Ectodermal cell (in vitro differentiated cells): ENCODE results near the gene SLC22A12.
"Not testable (repeated sequence)": the region's sequence is repeated elsewhere in the genome, so short reads cannot be mapped to it uniquely, and the experiment has no call there.

ENCODE experiments used
- H3K27ac ChIP-seq: 2 replicates; pipeline ENCODE4 v1.7.0; 2013; ENCODE audit warnings: mild to moderate bottlenecking, low read depth, low read length; ENCODE audit not compliant: insufficient read depth, poor library complexity, severe bottlenecking
- H3K27me3 ChIP-seq: 2 replicates; pipeline ENCODE4 v1.7.0; 2013; ENCODE audit warnings: mild to moderate bottlenecking, low read length; ENCODE audit not compliant: insufficient read depth, control insufficient read depth, poor library complexity, severe bottlenecking
- H3K36me3 ChIP-seq: one replicate; pipeline ENCODE4 v1.7.0; 2013; ENCODE audit warnings: low read length; ENCODE audit not compliant: control insufficient read depth, insufficient read depth
- H3K4me1 ChIP-seq: one replicate; pipeline ENCODE4 v1.7.0; 2013; ENCODE audit warnings: low read length; ENCODE audit not compliant: control insufficient read depth, insufficient read depth
- H3K4me3 ChIP-seq: 2 replicates; pipeline ENCODE4 v1.7.0; 2013; ENCODE audit warnings: low read depth, low read length, control low read depth; ENCODE audit not compliant: insufficient read depth
- H3K9me3 ChIP-seq: 2 replicates; pipeline ENCODE4 v1.7.0; 2013; ENCODE audit warnings: mild to moderate bottlenecking, low read length, moderate library complexity; ENCODE audit not compliant: control insufficient read depth
- WGBS, 2 experiments: methylation state at CpG; one replicate each; pipeline ENCODE4 v1.1.7; 2013; ENCODE audit warnings: missing lambda C conversion rate in 2 of 2; 5-methylcytosine and 5-hydroxymethylcytosine counted together

The SLC22A12 gene

DNA sequence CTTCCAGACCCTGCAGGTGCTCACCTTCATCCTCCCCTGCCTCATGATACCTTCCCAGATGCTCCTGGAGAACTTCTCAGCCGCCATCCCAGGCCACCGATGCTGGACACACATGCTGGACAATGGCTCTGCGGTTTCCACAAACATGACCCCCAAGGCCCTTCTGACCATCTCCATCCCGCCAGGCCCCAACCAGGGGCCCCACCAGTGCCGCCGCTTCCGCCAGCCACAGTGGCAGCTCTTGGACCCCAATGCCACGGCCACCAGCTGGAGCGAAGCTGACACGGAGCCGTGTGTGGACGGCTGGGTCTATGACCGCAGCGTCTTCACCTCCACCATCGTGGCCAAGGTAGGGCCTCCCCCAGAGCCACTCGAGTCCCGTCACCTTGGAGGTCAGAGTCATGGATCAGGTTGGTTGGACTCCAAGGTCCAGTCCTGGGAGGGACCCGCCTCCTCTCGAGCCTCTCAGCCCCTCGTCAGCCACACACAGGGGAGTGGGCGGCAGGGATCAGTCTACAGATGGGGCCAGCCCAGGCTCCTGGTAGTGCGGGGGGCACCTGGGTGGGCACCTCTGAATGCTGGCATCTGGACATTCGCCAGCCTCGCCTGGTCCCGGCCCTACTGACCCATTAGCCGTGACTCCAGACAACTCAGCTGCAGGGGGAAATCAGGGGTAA is 34.8 kb upstream of the SLC22A12 start:
- 95% methylated on average over 26 of the region's 26 CpGs for WGBS, 2 experiments
- Histone ChIP-seq H3K36me3 (no peaks in the 10 kb centered on the region), H3K4me3 (no peak overlapping the region), H3K27me3 (no peaks in the 10 kb centered on the region), H3K9me3 (no peaks in the 10 kb centered on the region), H3K27ac (no peak overlapping the region), H3K4me1 (peaks cover 24% of the 10 kb centered on the region)

GRCh38 chr11:64556721-64557250 is 34.2 kb upstream of the SLC22A12 start:
- WGBS, 2 experiments: 96% methylated on average over 12 of the region's 12 CpGs
- no peaks in the 10 kb centered on the region for H3K36me3 ChIP-seq
- no peak overlapping the region for H3K4me3 ChIP-seq
- no peaks in the 10 kb centered on the region for H3K27me3 ChIP-seq
- H3K4me1 ChIP-seq: peaks cover 24% of the 10 kb centered on the region
- H3K27ac ChIP-seq: no peak overlapping the region
- no peaks in the 10 kb centered on the region for H3K9me3 ChIP-seq

DNA sequence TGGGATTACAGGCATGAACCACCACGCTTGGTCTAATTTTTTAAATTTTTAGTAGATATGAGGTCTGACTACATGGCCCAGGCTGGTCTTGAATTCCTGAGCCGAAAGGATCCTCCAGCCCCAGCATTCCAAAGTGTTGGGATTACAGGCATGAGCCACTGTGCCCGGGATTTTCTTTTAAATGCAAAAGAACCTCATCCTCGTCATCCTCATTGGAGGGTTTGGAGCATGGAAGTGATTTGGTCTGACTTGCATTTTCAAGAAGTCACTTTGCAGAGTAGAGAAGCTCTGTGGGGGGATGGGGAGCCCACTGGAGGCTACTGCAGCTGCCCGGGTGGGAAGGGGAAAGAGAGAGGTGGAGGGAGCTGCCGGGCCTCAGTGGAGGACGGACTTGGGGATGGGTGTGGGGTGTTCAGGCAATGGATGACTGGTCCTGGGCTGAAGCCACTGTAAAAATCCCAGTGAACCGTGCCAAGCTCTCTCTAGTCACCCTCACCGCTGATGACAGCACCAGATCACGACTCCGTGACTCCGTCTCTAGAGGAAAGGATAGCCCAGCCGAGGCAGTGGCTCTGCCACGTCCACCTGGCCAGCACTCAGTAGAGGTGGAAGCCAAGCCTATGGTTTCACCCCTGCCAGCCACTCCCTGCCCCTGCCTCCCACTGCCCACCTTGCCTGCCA is 32.8 kb upstream of the SLC22A12 start:
- WGBS, 2 experiments: 59 to 60% methylated on average over 14 of the region's 14 CpGs
- H3K4me3 ChIP-seq: no peak overlapping the region
- peaks cover 24% of the 10 kb centered on the region for H3K4me1 ChIP-seq
- H3K27ac ChIP-seq: no peak overlapping the region
- H3K36me3 ChIP-seq: no peaks in the 10 kb centered on the region
- no peaks in the 10 kb centered on the region for H3K9me3 ChIP-seq
- no peaks in the 10 kb centered on the region for H3K27me3 ChIP-seq

GRCh38 chr11:64558869-64559268 is 32.2 kb upstream of the SLC22A12 start:
- WGBS, 2 experiments: 85 to 87% methylated on average over 9 of the region's 9 CpGs
- Histone ChIP-seq H3K36me3 (no peaks in the 10 kb centered on the region), H3K4me3 (no peak overlapping the region), H3K4me1 (peaks cover 24% of the 10 kb centered on the region), H3K9me3 (no peaks in the 10 kb centered on the region), H3K27ac (no peak overlapping the region), H3K27me3 (no peaks in the 10 kb centered on the region)

GRCh38 chr11:64559351-64560138 is 31.5 kb upstream of the SLC22A12 start:
- Histone ChIP-seq H3K36me3 (no peaks in the 10 kb centered on the region), H3K9me3 (no peaks in the 10 kb centered on the region), H3K4me1 (peaks cover 24% of the 10 kb centered on the region), H3K27ac (no peak overlapping the region), H3K4me3 (no peak overlapping the region), H3K27me3 (no peaks in the 10 kb centered on the region)
- 74 to 75% methylated on average over 19 of the region's 19 CpGs for WGBS, 2 experiments

- Histone ChIP-seq H3K27ac (no peak overlapping the region), H3K4me1 (peaks cover 24% of the 10 kb centered on the region), H3K4me3 (no peak overlapping the region), H3K36me3 (no peaks in the 10 kb centered on the region), H3K27me3 (no peaks in the 10 kb centered on the region), H3K9me3 (no peaks in the 10 kb centered on the region)
- 70 to 71% methylated on average over 15 of the region's 15 CpGs for WGBS, 2 experiments
Observed at GRCh38 chr11:64560139-64560771, 30.8 kb upstream of the SLC22A12 start.

- 95 to 97% methylated on average over 16 of the region's 16 CpGs for WGBS, 2 experiments
- peaks cover 28% of the 10 kb centered on the region for H3K4me1 ChIP-seq
- no peaks in the 10 kb centered on the region for H3K27me3 ChIP-seq
- no peaks in the 10 kb centered on the region for H3K9me3 ChIP-seq
- H3K36me3 ChIP-seq: no peaks in the 10 kb centered on the region
- H3K4me3 ChIP-seq: no peak overlapping the region
- H3K27ac ChIP-seq: no peak overlapping the region
Observed at GRCh38 chr11:64560941-64561340, 30.1 kb upstream of the SLC22A12 start.

GRCh38 chr11:64561429-64561828 is 29.6 kb upstream of the SLC22A12 start:
- not testable (repeated sequence) for H3K9me3 ChIP-seq, H3K4me3 ChIP-seq, H3K27ac ChIP-seq, H3K36me3 ChIP-seq, H3K27me3 ChIP-seq
- peaks cover 31% of the 10 kb centered on the region for H3K4me1 ChIP-seq
- 94 to 95% methylated on average over 2 of the region's 3 CpGs for WGBS, 2 experiments

GRCh38 chr11:64561984-64562722 is 28.9 kb upstream of the SLC22A12 start:
- Histone ChIP-seq H3K4me3 (no peak overlapping the region), H3K27me3 (no peaks in the 10 kb centered on the region), H3K36me3 (no peaks in the 10 kb centered on the region), H3K4me1 (peaks cover 37% of the 10 kb centered on the region), H3K9me3 (no peaks in the 10 kb centered on the region), H3K27ac (no peak overlapping the region)
- WGBS, 2 experiments: 94 to 95% methylated on average over 29 of the region's 29 CpGs
